Stimulated activated naive B cell treated with anti-CD40 and anti-IgM and Interleukin-4, amounts not matched to agents 10 μg/mL and 1 μg/mL and 100 μg/mL, for 72 hours (primary cell): ENCODE results near the gene NFIA.

ENCODE experiments used
- ATAC-seq, 2 donors: fragments of 150-1000 bp; cut with Tn5 transposase; replicated peaks; 2 replicates each; pipeline ENCODE4 v1.10.0; 2021; ENCODE audit warnings: moderate library complexity in 1 of 2
- DNase-seq: peaks from one replicate; pipeline ENCODE4 v3.0.0; 2021
- H3K27ac Mint-ChIP-seq: one replicate; pipeline ENCODE4 v1.8.0; 2022; ENCODE audit warnings: mild to moderate bottlenecking, mixed read lengths
- H3K27me3 Mint-ChIP-seq, 2 donors: one replicate each; pipeline ENCODE4 v1.8.0; 2022; ENCODE audit warnings: mixed read lengths in 2 of 2
- H3K36me3 Mint-ChIP-seq, 2 donors: one replicate each; pipeline ENCODE4 v1.8.0; 2022; ENCODE audit warnings: mixed read lengths in 2 of 2, mild to moderate bottlenecking in 1 of 2
- H3K4me1 Mint-ChIP-seq, 2 donors: one replicate each; pipeline ENCODE4 v1.8.0; 2022; ENCODE audit warnings: mixed read lengths in 2 of 2, mild to moderate bottlenecking in 1 of 2
- H3K4me3 Mint-ChIP-seq, 2 donors: one replicate each; pipeline ENCODE4 v1.8.0; 2022; ENCODE audit warnings: mild to moderate bottlenecking in 2 of 2, mixed read lengths in 2 of 2, moderate library complexity in 1 of 2
- H3K9me3 Mint-ChIP-seq, 2 donors: one replicate each; pipeline ENCODE4 v1.8.0; 2022; ENCODE audit warnings: mixed read lengths in 2 of 2, mild to moderate bottlenecking in 1 of 2

NFIA gene

DNA sequence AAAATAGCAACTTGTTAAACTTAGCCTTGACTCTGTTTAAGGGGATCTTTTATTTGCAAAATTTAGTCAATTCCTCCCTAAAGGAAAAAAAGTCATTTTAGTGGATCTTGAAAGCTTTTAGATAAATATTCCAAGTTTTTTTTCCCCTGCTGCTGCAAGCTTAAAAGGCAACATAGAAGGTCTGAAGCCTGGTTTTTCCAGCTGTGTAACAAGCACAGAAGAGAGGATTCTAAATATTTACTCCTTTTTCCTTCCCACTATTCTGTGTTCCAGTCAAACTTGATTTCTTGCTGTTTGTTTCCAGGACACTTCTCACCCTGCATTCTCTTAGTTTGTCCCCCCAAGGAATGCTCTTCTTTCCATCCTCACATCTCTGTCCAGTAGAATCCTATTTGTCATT, 86.7 kb downstream of the NFIA start:
- ATAC-seq: no peak
- no peak for DNase-seq
- H3K4me1 Mint-ChIP-seq: no peaks in the 10 kb centered on the region
- no peaks in the 10 kb centered on the region for H3K9me3 Mint-ChIP-seq
- H3K4me3 Mint-ChIP-seq: no peak overlapping the region
- no peaks in the 10 kb centered on the region for H3K36me3 Mint-ChIP-seq
- peaks cover 3 to 5% of the 10 kb centered on the region in 2 donors for H3K27me3 Mint-ChIP-seq
- H3K27ac Mint-ChIP-seq: no peak overlapping the region

DNA sequence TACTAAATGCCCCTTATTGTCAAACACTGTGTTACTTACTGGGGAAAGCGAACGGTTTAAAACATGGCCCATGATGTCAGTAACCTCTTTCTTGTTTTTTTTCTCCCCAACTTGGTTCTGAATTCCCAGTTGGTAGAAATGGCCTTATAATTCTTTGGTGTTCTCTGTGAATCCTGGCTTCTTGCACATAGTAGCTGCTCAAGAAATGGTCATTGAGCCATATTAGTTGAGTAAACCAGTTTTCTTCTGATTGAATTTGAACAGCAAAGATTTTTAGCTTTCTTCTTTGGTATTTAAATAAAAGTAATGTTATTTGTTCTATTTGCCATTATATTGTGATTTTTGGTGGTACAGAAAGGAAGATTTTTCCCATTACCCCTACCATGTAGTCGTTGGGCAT, 87.3 kb downstream of the NFIA start:
- peaks cover 0 to 6% of the 10 kb centered on the region in 2 donors for H3K4me1 Mint-ChIP-seq
- no peak for ATAC-seq
- H3K36me3 Mint-ChIP-seq: no peaks in the 10 kb centered on the region
- no peak for DNase-seq
- H3K27ac Mint-ChIP-seq: no peak overlapping the region
- no peak overlapping the region for H3K4me3 Mint-ChIP-seq
- peaks cover 5 to 8% of the 10 kb centered on the region in 2 donors for H3K27me3 Mint-ChIP-seq
- no peaks in the 10 kb centered on the region for H3K9me3 Mint-ChIP-seq

- no peaks in the 10 kb centered on the region for H3K9me3 Mint-ChIP-seq
- H3K36me3 Mint-ChIP-seq: no peaks in the 10 kb centered on the region
- ATAC-seq (no peak), DNase-seq (no peak)
- H3K27ac Mint-ChIP-seq: no peak overlapping the region
- peaks cover 0 to 8% of the 10 kb centered on the region in 2 donors for H3K4me1 Mint-ChIP-seq
- H3K27me3 Mint-ChIP-seq: peaks cover 5 to 8% of the 10 kb centered on the region in 2 donors
- no peak overlapping the region for H3K4me3 Mint-ChIP-seq
Measured at GRCh38 chr1:61170328-61171238, 88.2 kb downstream of the NFIA start.

DNA sequence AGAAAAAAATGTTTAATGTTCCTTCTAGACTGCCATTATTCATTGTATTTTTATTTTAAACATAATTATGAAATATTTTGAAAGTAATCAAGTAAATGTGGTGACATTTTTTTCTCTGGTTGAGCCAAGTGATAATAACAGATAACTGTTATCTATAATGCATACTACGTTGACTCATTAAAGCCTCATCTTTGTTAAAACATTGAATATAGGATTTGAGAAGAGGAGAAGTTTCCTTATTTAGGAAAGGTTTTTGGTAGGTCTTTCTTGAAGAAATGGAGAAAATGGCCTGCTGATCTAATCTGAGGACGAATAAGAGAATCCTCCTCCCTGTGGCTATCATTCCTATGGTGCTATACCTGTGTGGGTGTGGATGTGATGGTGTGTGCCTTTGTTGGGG, 89.0 kb downstream of the NFIA start:
- Mint-ChIP-seq H3K4me3 (no peak overlapping the region), H3K4me1 (peaks cover 0 to 8% of the 10 kb centered on the region in 2 donors), H3K36me3 (no peaks in the 10 kb centered on the region), H3K27me3 (peaks cover 5 to 8% of the 10 kb centered on the region in 2 donors), H3K9me3 (no peaks in the 10 kb centered on the region), H3K27ac (no peak overlapping the region)
- DNase-seq (no peak), ATAC-seq (no peak)

DNA sequence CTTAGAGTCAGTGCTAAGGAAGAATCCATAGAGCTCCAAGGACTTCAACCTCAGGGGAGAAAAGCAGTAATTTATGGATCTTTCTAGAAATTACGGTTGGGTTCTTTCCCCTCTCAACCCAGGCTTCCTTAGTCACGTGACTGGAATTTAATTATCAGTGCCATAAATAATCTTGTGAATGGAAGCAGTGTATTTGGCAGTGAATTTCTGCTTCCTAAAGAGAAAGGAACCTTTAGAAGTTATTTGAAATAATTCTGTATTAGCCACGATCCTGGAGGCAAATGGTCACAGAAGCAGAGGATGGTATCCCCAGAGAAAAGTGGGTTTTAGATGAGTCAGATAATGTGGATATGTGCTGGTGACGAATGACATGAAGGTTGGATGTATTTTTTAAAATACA, 89.6 kb downstream of the NFIA start:
- Mint-ChIP-seq H3K4me3 (no peak overlapping the region), H3K27me3 (peaks cover 5 to 8% of the 10 kb centered on the region in 2 donors), H3K36me3 (no peaks in the 10 kb centered on the region), H3K27ac (no peak overlapping the region), H3K4me1 (peaks cover 0 to 8% of the 10 kb centered on the region in 2 donors), H3K9me3 (no peaks in the 10 kb centered on the region)
- ATAC-seq (no peak), DNase-seq (no peak)

DNA sequence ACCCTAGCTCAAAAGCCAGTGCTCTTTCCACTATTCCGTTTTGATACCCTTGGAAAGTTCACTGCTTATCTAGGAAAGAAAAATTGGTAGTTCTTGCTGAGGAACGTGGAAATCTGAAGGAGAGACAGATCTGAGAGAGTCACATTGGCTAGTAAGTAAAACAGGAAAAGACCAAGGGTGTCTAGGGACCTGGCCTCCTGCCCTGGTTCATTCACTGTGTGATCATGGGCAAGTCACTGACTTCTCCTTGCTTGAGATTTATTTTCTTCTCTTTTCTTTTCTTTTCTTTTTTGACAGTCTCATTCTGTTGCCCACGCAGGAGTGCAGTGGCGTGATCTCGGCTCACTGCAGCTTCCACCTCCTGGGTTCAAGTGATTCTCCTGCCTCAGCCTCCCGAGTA, 90.8 kb downstream of the NFIA start:
- no peak overlapping the region for H3K4me3 Mint-ChIP-seq
- no peaks in the 10 kb centered on the region for H3K36me3 Mint-ChIP-seq

DNA sequence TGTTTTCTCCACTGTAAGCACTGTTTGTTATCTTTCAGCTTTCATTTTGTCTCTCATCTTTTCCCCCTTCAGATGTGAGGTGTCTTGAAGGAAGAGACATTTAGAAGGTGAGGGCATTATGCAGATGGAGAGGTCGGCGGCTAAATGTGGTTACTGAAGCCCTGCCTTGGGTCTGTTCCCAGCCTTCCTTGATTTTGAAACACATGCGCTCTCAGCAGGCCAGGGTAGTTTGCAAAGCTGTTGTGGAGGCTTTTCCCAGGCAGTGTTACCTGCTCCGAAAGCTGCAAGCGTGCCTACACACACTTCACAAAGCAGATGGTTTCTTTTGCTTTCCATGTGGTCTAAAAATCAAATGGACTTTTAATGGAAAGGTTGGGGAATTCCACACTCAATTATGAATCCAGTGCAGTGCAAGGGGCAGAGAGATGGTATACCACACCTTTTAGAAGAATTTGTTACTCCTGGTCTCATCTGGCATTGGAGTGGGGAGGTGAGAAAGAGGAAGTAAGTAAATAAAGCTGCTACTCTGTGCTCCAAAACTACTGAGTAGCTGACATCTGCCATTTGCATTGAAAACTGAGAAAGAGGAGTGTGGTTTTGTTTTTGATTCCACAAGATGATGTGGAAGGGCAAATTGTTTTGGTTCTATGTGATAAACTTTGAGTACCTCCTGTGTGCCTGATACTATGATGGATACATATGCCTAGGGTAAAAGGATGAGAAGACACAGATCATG, 91.9 kb downstream of the NFIA start:
- no peak overlapping the region for H3K27ac Mint-ChIP-seq
- no peaks in the 10 kb centered on the region for H3K9me3 Mint-ChIP-seq
- peaks cover 0 to 8% of the 10 kb centered on the region in 2 donors for H3K4me1 Mint-ChIP-seq
- no peak overlapping the region for H3K4me3 Mint-ChIP-seq
- peaks cover 5 to 8% of the 10 kb centered on the region in 2 donors for H3K27me3 Mint-ChIP-seq
- no peaks in the 10 kb centered on the region for H3K36me3 Mint-ChIP-seq
- DNase-seq (no peak), ATAC-seq (peak; percentile 33 to 42)

More for the DNA sequence above, 90.8 kb downstream of the NFIA start:
- peaks cover 0 to 8% of the 10 kb centered on the region in 2 donors for H3K4me1 Mint-ChIP-seq
- H3K27me3 Mint-ChIP-seq: peaks cover 5 to 8% of the 10 kb centered on the region in 2 donors
- no peaks in the 10 kb centered on the region for H3K9me3 Mint-ChIP-seq
- no peak overlapping the region for H3K27ac Mint-ChIP-seq
- ATAC-seq (no peak), DNase-seq (no peak)

DNA sequence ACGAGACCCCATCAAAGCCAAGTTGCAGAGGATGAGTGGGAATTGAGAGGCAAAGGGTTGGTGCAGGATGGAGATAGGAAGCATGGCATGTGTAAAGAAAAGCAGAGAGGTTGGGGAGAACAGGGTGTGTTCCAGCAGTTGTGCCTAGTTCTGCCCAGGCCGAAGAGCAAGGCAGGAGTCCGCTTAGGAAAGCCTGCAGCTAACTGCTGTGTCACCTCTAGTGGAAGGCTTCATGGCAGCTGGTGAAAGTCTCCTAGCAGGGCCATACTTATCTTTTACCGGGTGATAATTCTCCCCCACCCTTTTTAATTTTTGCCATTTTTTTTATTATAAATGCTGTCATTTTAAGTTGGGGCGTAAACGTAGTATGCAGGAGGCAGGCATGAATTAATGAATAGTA, 93.6 kb downstream of the NFIA start:
- no peaks in the 10 kb centered on the region for H3K36me3 Mint-ChIP-seq
- H3K4me3 Mint-ChIP-seq: no peak overlapping the region
- H3K27ac Mint-ChIP-seq: no peak overlapping the region
- ATAC-seq: no peak
- no peak for DNase-seq
- no peaks in the 10 kb centered on the region for H3K9me3 Mint-ChIP-seq
- peaks cover 0 to 8% of the 10 kb centered on the region in 2 donors for H3K4me1 Mint-ChIP-seq
- peaks cover 5 to 8% of the 10 kb centered on the region in 2 donors for H3K27me3 Mint-ChIP-seq

DNA sequence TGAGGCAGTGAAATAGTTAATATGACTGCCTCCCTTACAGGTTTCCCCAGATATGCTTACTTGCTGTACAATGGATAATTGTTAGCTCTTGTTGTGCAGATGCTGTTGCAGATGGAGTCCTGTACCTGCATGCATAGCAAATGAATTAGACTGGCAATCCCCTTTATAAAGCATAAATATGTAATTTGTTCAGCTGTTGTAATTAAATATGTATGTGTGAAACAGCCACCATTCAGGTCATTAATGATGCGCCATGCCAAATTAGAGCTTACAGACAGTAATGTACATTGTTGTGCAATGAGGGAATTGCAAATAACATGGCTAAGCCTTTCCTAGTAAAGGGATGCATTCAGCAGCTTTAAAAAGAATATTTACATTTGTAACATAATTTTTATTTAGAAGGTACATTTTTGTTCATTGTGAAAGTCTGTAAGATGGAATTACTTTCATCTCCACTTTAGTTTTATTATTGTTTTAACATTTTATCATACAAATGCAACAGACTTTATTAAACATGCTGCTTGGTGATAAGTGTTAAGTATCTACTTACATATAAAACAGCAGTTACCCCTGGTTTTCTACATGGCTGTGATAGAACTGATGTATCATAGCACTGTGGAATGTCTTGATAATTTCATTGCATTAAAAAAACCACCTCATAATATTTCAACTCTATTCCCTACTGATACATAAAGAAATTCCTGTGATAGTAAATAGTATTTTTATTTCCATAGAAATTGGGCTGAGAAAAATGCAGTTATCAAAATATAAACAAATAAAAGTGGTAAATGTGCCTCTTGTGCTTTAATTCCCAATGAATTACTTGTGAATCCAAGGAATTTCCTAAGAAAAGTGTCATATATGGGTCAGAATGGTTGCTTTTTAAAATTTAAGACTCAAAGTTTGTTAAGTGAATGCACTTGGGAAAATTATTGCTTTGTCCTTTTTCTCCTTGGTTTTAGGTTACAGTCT, 99.0 kb downstream of the NFIA start:
- Mint-ChIP-seq H3K27me3 (no peaks in the 10 kb centered on the region), H3K36me3 (no peaks in the 10 kb centered on the region), H3K4me1 (peaks cover 5 to 6% of the 10 kb centered on the region in 2 donors), H3K4me3 (no peak overlapping the region), H3K27ac (no peak overlapping the region), H3K9me3 (no peaks in the 10 kb centered on the region)
- ATAC-seq: no peak
- no peak for DNase-seq

DNA sequence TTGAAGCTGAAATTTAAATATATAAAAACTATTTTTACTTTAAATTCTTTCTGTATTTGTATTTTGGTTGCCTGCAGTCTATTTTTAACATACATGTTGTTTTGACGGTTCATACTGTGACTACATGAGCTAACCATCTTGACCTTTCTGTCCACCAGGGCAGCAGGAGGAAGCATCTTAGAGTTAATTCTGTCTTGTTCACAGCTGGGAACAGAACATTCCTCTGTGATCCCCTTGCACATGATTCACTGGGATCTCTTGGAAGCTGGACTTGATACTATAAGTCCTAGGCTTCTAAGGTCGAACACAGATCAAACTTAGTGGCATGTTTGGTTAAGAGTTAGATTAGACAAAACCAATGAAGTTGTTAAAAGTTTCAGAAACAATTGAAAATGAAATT, 99.7 kb downstream of the NFIA start:
- H3K36me3 Mint-ChIP-seq: no peaks in the 10 kb centered on the region
- peaks cover 5 to 6% of the 10 kb centered on the region in 2 donors for H3K4me1 Mint-ChIP-seq
- H3K27me3 Mint-ChIP-seq: peaks cover 0 to under 1% of the 10 kb centered on the region in 2 donors
- no peak overlapping the region for H3K4me3 Mint-ChIP-seq
- DNase-seq (no peak), ATAC-seq (no peak)
- no peak overlapping the region for H3K27ac Mint-ChIP-seq
- no peaks in the 10 kb centered on the region for H3K9me3 Mint-ChIP-seq

GRCh38 chr1:61182480-61182879, 100.1 kb downstream of the NFIA start:
- peaks cover 0 to 4% of the 10 kb centered on the region in 2 donors for H3K27me3 Mint-ChIP-seq
- no peaks in the 10 kb centered on the region for H3K36me3 Mint-ChIP-seq
- no peak overlapping the region for H3K27ac Mint-ChIP-seq
- H3K4me3 Mint-ChIP-seq: no peak overlapping the region
- ATAC-seq (no peak), DNase-seq (no peak)
- no peaks in the 10 kb centered on the region for H3K9me3 Mint-ChIP-seq
- H3K4me1 Mint-ChIP-seq: peaks cover 5 to 6% of the 10 kb centered on the region in 2 donors

DNA sequence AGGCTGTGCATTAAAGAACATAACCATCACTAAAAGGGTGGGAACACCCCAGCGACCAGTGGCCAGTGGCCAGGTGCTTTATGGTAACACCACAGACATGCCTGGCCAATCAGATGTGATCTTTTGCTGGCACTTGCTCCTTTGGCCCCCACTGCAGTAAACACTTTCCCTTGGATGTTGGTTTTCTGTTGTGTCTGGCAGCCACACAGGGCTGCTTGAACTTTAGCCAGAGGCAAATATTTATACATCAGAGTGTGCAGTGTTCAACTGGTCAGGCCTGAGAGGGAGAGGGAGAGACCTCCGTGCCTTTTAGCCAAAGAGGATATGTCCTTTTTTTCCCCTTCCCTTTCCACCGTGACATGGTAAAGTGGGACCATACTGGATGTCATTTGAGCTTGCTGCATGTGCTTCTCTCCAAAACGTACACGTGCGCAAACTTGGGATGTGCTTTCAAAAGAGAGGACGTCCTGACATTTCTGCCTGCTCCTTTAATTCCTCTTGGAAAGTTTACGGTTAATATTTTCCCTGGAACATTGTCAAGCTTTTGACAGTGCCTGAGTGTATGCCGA, 101.2 kb downstream of the NFIA start:
- peaks cover 0 to 4% of the 10 kb centered on the region in 2 donors for H3K27me3 Mint-ChIP-seq
- H3K4me1 Mint-ChIP-seq: peaks cover 5 to 6% of the 10 kb centered on the region in 2 donors
- H3K9me3 Mint-ChIP-seq: no peaks in the 10 kb centered on the region
- H3K4me3 Mint-ChIP-seq: no peak overlapping the region
- ATAC-seq: no peak
- DNase-seq: no peak
- H3K36me3 Mint-ChIP-seq: no peaks in the 10 kb centered on the region
- H3K27ac Mint-ChIP-seq: no peak overlapping the region

DNA sequence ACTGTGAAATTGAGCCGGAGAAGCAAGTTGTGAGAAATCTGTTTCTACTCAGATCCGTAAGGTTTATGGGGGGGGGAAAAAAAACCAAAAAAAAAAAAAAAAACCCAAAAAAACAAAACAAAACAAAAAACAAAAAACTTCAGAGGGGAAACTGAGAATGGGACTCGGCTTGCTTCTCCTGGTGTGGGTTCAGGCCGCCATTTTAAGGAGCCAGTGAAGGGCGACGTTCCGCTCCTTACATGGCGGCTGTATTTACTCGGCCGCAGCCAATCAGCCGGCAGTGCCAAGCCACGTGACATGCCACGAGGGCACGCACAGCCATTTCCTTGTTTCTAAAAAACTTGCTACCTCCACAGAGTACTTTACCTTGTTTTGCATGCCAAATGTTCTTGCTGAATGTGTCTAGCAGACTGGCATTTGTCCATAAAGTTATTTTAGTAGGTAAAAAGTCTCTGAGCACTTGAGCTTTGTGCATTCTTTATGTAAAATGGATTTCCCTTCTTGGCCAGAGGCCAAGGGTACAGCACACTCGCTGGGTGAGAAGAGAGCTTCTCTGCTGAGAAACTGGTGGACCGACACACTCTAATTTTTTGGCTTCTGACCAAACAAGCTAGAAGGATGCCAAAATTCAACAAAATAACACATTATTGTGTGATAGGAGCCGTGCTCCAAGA, 101.8 kb downstream of the NFIA start:
- no peak overlapping the region for H3K27ac Mint-ChIP-seq
- H3K27me3 Mint-ChIP-seq: peaks cover 0 to 8% of the 10 kb centered on the region in 2 donors
- DNase-seq: no peak
- no peak for ATAC-seq
- no peaks in the 10 kb centered on the region for H3K36me3 Mint-ChIP-seq
- peaks cover 5 to 6% of the 10 kb centered on the region in 2 donors for H3K4me1 Mint-ChIP-seq
- H3K9me3 Mint-ChIP-seq: no peaks in the 10 kb centered on the region
- H3K4me3 Mint-ChIP-seq: no peak overlapping the region
